Measurements from ENCODE around the gene KLF11. TPM values are rescaled to one million over a fixed set of nuclear protein-coding genes. Genes with fewer than 3 reads are reported as not detected.
"Not testable (repeated sequence)": the region's sequence is repeated elsewhere in the genome, so short reads cannot be mapped to it uniquely, and the experiment has no call there.

KLF11 gene
- total RNA-seq, 6 donors from 2014 or later = 14.3 to 38.7 (median 23.4) TPM

- H3K4me1 ChIP-seq = peaks cover 17 to 30% (median 24%) of the 10 kb centered on the region in 4 donors
- WGBS, 2 donors = 59 to 72% methylated on average over 14 to 16 of the region's 16 CpGs
- no peak for ATAC-seq (ENCODE audit: low FRiP score in 2 of 2)
- H3K9me3 ChIP-seq = no peaks in the 10 kb centered on the region
- TF ChIP-seq CTCF (IDR thresholded peaks at IDR 0.05) = peak in 1 of 6 experiments; percentile 4
- TF ChIP-seq EP300 (IDR thresholded peaks at IDR 0.05) = no peak
- H3K27me3 ChIP-seq = no peaks in the 10 kb centered on the region
- DNase-seq = no peak
- H3K27ac ChIP-seq = peak overlapping the region; percentile 83 to 90 (median 88)
- H3K4me3 ChIP-seq = peak overlapping the region in 1 of 4 donors; percentile 34
- no peaks in the 10 kb centered on the region for H3K36me3 ChIP-seq
Measured at GRCh38 chr2:10028407-10028987, 14.9 kb upstream of the KLF11 start.

GRCh38 chr2:10028988-10029874 lies 14.1 kb upstream of the KLF11 start:
- TF ChIP-seq CTCF (IDR thresholded peaks at IDR 0.05) (peak in 3 of 6 experiments; percentile 11 to 32 (median 32)), POLR2AphosphoS5 (IDR thresholded peaks at IDR 0.05) (peak; percentile 35 to 74), POLR2A (IDR thresholded peaks at IDR 0.05) (peak in 3 of 4 donors; percentile 15 to 51 (median 50)), EP300 (IDR thresholded peaks at IDR 0.05) (peak in 1 of 4 donors; percentile 18)
- ATAC-seq (ENCODE audit: low FRiP score in 2 of 2) (peak; percentile 87 to 88), DNase-seq (peak; percentile 75 to 83)
- no peaks in the 10 kb centered on the region for H3K27me3 ChIP-seq
- H3K4me1 ChIP-seq = peaks cover 17 to 30% (median 24%) of the 10 kb centered on the region in 4 donors
- peak overlapping the region; percentile 83 to 90 (median 88) for H3K27ac ChIP-seq
- 21 to 26% methylated on average over 12 to 24 of the region's 26 CpGs for WGBS, 2 donors
- peak overlapping the region in 2 of 4 donors; percentile 8 to 34 for H3K4me3 ChIP-seq
- H3K9me3 ChIP-seq = no peaks in the 10 kb centered on the region
- no peaks in the 10 kb centered on the region for H3K36me3 ChIP-seq

- whole genome bisulfite sequencing, 2 donors = 68 to 72% methylated on average over 7 of the region's 7 CpGs
- Histone ChIP-seq H3K27ac (peak overlapping the region; percentile 83 to 90 (median 88)), H3K9me3 (no peaks in the 10 kb centered on the region), H3K4me3 (peak overlapping the region in 1 of 4 donors; percentile 34), H3K36me3 (no peaks in the 10 kb centered on the region), H3K4me1 (peaks cover 21 to 36% (median 28%) of the 10 kb centered on the region in 4 donors), H3K27me3 (no peaks in the 10 kb centered on the region)
- no peak for DNase-seq
- no peak for TF ChIP-seq CTCF (IDR thresholded peaks at IDR 0.05)
- TF ChIP-seq EP300 (IDR thresholded peaks at IDR 0.05) = no peak
- no peak for TF ChIP-seq POLR2A (IDR thresholded peaks at IDR 0.05)
- TF ChIP-seq POLR2AphosphoS5 (IDR thresholded peaks at IDR 0.05) = no peak
- ATAC-seq (ENCODE audit: low FRiP score in 2 of 2) = no peak
Measured at GRCh38 chr2:10029875-10030223, 13.5 kb upstream of the KLF11 start.

GRCh38 chr2:10030311-10030736 lies 13.0 kb upstream of the KLF11 start:
- Histone ChIP-seq H3K9me3 (no peaks in the 10 kb centered on the region), H3K4me3 (peak overlapping the region in 1 of 4 donors; percentile 34), H3K27me3 (no peaks in the 10 kb centered on the region), H3K4me1 (peaks cover 26 to 41% (median 32%) of the 10 kb centered on the region in 4 donors), H3K36me3 (no peaks in the 10 kb centered on the region), H3K27ac (peak overlapping the region; percentile 65 to 90 (median 88))
- WGBS, 2 donors = 60 to 77% methylated on average over 8 to 9 of the region's 9 CpGs
- no peak for TF ChIP-seq POLR2AphosphoS5 (IDR thresholded peaks at IDR 0.05)
- TF ChIP-seq CTCF (IDR thresholded peaks at IDR 0.05) = no peak
- no peak for TF ChIP-seq EP300 (IDR thresholded peaks at IDR 0.05)
- TF ChIP-seq POLR2A (IDR thresholded peaks at IDR 0.05) = no peak
- ATAC-seq (ENCODE audit: low FRiP score in 2 of 2) (no peak), DNase-seq (no peak)

- H3K27me3 ChIP-seq; H3K4me3 ChIP-seq; H3K36me3 ChIP-seq; DNase-seq; H3K9me3 ChIP-seq; ATAC-seq (ENCODE audit: low FRiP score in 2 of 2): not testable (repeated sequence)
- peak overlapping the region; percentile 65 to 90 (median 88) for H3K27ac ChIP-seq
- H3K4me1 ChIP-seq = peaks cover 30 to 46% (median 37%) of the 10 kb centered on the region in 4 donors
- 93 to 94% methylated on average over 8 of the region's 8 CpGs for WGBS, 2 donors
Measured at GRCh38 chr2:10030798-10031197, 12.6 kb upstream of the KLF11 start.

All from upper lobe of left lung (tissue), 6 donors.